Activated T-helper 2 cell treated with anti-CD3 and anti-CD28 coated beads, Interferon-gamma antibody, Interleukin-2, Interleukin-4, amounts not matched to agents 10 μg/mL and 5 μg/mL and 100 μg/mL, durations not matched to agents 14 hours and 24 hours and 36 hours (primary cell): ENCODE measurements around the gene FANCD2OS. TPM values are rescaled to one million over a fixed set of nuclear protein-coding genes. Genes with fewer than 3 reads are reported as not detected.
"Not testable (repeated sequence)": the region's sequence is repeated elsewhere in the genome, so short reads cannot be mapped to it uniquely, and the experiment has no call there.

Source experiments
- DNase-seq: peaks from one replicate; pipeline ENCODE4 v3.0.0; 2021; ENCODE audit warnings: low spot score
- H3K27ac Mint-ChIP-seq: one replicate; pipeline ENCODE4 v1.8.0; 2021; ENCODE audit warnings: mixed read lengths
- H3K27me3 Mint-ChIP-seq: one replicate; pipeline ENCODE4 v1.8.0; 2021; ENCODE audit warnings: low read depth, mixed read lengths
- H3K36me3 Mint-ChIP-seq: one replicate; pipeline ENCODE4 v1.8.0; 2021; ENCODE audit warnings: low read depth, mixed read lengths
- H3K4me1 Mint-ChIP-seq: one replicate; pipeline ENCODE4 v1.8.0; 2021; ENCODE audit warnings: low read depth, mixed read lengths
- H3K4me3 Mint-ChIP-seq: one replicate; pipeline ENCODE4 v1.8.0; 2021; ENCODE audit warnings: low read depth, mild to moderate bottlenecking, moderate library complexity, mixed read lengths
- H3K9me3 Mint-ChIP-seq: one replicate; pipeline ENCODE4 v1.8.0; 2021; ENCODE audit warnings: mixed read lengths
- intact Hi-C: fragments of 100-400 bp; cut with micrococcal nuclease; formaldehyde crosslinking; loops from one replicate; pipeline ENCODE4 v1.15.1; 2023
- total RNA-seq: library from RNA; stranded (reverse); gene quantifications from 2 replicates; pipeline ENCODE4 v1.2.3, GENCODE V29; 2022

The FANCD2OS gene
- total RNA-seq, 1 donor from 2014 or later, result not detected

- H3K36me3 Mint-ChIP-seq, result peaks cover 60% of the 10 kb centered on the region
- no peak overlapping the region for H3K4me3 Mint-ChIP-seq
- intact Hi-C loops, result no loop called here
- H3K4me1 Mint-ChIP-seq, result no peaks in the 10 kb centered on the region
- no peaks in the 10 kb centered on the region for H3K27me3 Mint-ChIP-seq
- no peak overlapping the region for H3K27ac Mint-ChIP-seq
- H3K9me3 Mint-ChIP-seq, result no peaks in the 10 kb centered on the region
- no peak for DNase-seq
These were observed 19.8 kb downstream of the FANCD2OS start for GRCh38 chr3:10088256-10088655.

- Mint-ChIP-seq H3K9me3 (no peaks in the 10 kb centered on the region), H3K27me3 (no peaks in the 10 kb centered on the region), H3K4me1 (no peaks in the 10 kb centered on the region), H3K27ac (no peak overlapping the region), H3K4me3 (no peak overlapping the region), H3K36me3 (peaks cover 62% of the 10 kb centered on the region)
- DNase-seq, result no peak
- intact Hi-C loops, result no loop called here
These were observed 22.3 kb downstream of the FANCD2OS start for GRCh38 chr3:10085738-10086137.

GRCh38 chr3:10081871-10082270, 26.2 kb downstream of the FANCD2OS start:
- Mint-ChIP-seq H3K27me3 (no peaks in the 10 kb centered on the region), H3K4me1 (no peaks in the 10 kb centered on the region), H3K9me3 (no peaks in the 10 kb centered on the region), H3K36me3 (peaks cover 54% of the 10 kb centered on the region), H3K27ac (no peak overlapping the region), H3K4me3 (no peak overlapping the region)
- intact Hi-C loops, result no loop called here
- DNase-seq, result no peak

GRCh38 chr3:10074666-10075065, 33.4 kb downstream of the FANCD2OS start:
- intact Hi-C loops, result no loop called here
- no peak overlapping the region for H3K4me3 Mint-ChIP-seq
- no peaks in the 10 kb centered on the region for H3K4me1 Mint-ChIP-seq
- no peaks in the 10 kb centered on the region for H3K27me3 Mint-ChIP-seq
- H3K36me3 Mint-ChIP-seq, result peaks cover 46% of the 10 kb centered on the region
- H3K9me3 Mint-ChIP-seq, result no peaks in the 10 kb centered on the region
- H3K27ac Mint-ChIP-seq, result no peak overlapping the region
- no peak for DNase-seq

GRCh38 chr3:10070077-10070476, 38.0 kb downstream of the FANCD2OS start:
- H3K27me3 Mint-ChIP-seq, H3K4me3 Mint-ChIP-seq, DNase-seq, H3K4me1 Mint-ChIP-seq, H3K9me3 Mint-ChIP-seq, intact Hi-C loops, H3K27ac Mint-ChIP-seq: not testable (repeated sequence)
- peaks cover 68% of the 10 kb centered on the region for H3K36me3 Mint-ChIP-seq

- H3K4me1 Mint-ChIP-seq, result peaks cover 2% of the 10 kb centered on the region
- no peaks in the 10 kb centered on the region for H3K9me3 Mint-ChIP-seq
- no peak for DNase-seq
- H3K27me3 Mint-ChIP-seq, result no peaks in the 10 kb centered on the region
- peaks cover 54% of the 10 kb centered on the region for H3K36me3 Mint-ChIP-seq
- peak overlapping the region; percentile 65 for H3K27ac Mint-ChIP-seq
- intact Hi-C loops, result no loop called here
- no peak overlapping the region for H3K4me3 Mint-ChIP-seq
These were observed 53.0 kb downstream of the FANCD2OS start for GRCh38 chr3:10055097-10055496.

Other genes starting within 250 kb of the FANCD2OS start
- not detected in 2 replicates for gene CIDEC, start 228.0 kb downstream of the FANCD2OS start, total RNA-seq
- gene JAGN1, start 217.6 kb downstream of the FANCD2OS start, total RNA-seq, result 31.7 and 33.3 TPM in 2 replicates
- gene IL17RE, start 205.4 kb downstream of the FANCD2OS start, total RNA-seq, result 0.78 and 1.0 TPM in 2 replicates
- 0.27 and 0.48 TPM in 2 replicates for gene IL17RC, start 191.2 kb downstream of the FANCD2OS start, total RNA-seq
- 22.9 and 24.0 TPM in 2 replicates for gene CRELD1, start 174.4 kb downstream of the FANCD2OS start, total RNA-seq
- 10.7 and 11.3 TPM in 2 replicates for gene PRRT3, start 155.8 kb downstream of the FANCD2OS start, total RNA-seq
- gene EMC3, start 121.4 kb downstream of the FANCD2OS start, total RNA-seq, result 35.9 and 43.5 TPM in 2 replicates
- gene FANCD2, start 81.8 kb downstream of the FANCD2OS start, total RNA-seq, result 54.4 and 55.1 TPM in 2 replicates
- 94.4 and 100 TPM in 2 replicates for gene BRK1, start 7.4 kb upstream of the FANCD2OS start, total RNA-seq
- gene VHL, start 33.5 kb upstream of the FANCD2OS start, total RNA-seq, result 54.0 and 54.9 TPM in 2 replicates
- 2.4 and 2.6 TPM in 2 replicates for gene IRAK2, start 56.7 kb upstream of the FANCD2OS start, total RNA-seq
- gene TATDN2, start 140.2 kb upstream of the FANCD2OS start, total RNA-seq, result 64.9 and 65.6 TPM in 2 replicates
- 0.98 and 2.1 TPM in 2 replicates for gene GHRL, start 184.7 kb upstream of the FANCD2OS start, total RNA-seq
- gene SEC13, start 212.9 kb upstream of the FANCD2OS start, total RNA-seq, result 133 and 136 TPM in 2 replicates